K562 treated with DMSO at 1 percent for 24 hours (cell line): ENCODE measurements around the gene TMCC3. TPM values are rescaled to one million over a fixed set of nuclear protein-coding genes. Genes with fewer than 3 reads are reported as not detected.

ENCODE experiments used
- total RNA-seq: library from RNA; unstranded; fragments of 300-600 nt; gene quantifications from 2 replicates; pipeline ENCODE4 v1.2.3, GENCODE V29; 2022; ENCODE audit warnings: low read depth; ENCODE audit not compliant: insufficient read depth

The TMCC3 gene
- total RNA-seq: not detected in 2 replicates

GRCh38 chr12:94650143-94651056 is at the start of gene TMCC3:
TMCC3 (minus strand) TSS chr12:94650557; CDS start chr12:94650430, 127 bp downstream.

Other genes with a start within 250 kb of the TMCC3 start
- gene CEP83, start 190.7 kb downstream of the TMCC3 start, total RNA-seq: 2.3 and 3.7 TPM in 2 replicates